ENCODE data around the gene CEP97. TPM values are rescaled to one million over a fixed set of nuclear protein-coding genes. Genes with fewer than 3 reads are reported as not detected.

Gene CEP97
- total and polyA plus RNA-seq, 2 donors (not counting 1 experiment from before 2014, with no cell fraction given): 2.1 to 15.4 TPM

- Histone ChIP-seq H2AFZ (ENCODE audit: insufficient read depth, low read depth, low read length, poor library complexity, severe bottlenecking) (peak overlapping the region; percentile 27), H3K27me3 (replicated peaks in 1 of 4; ENCODE audit: control extremely low read depth in 1 of 4, control insufficient read depth in 3 of 4, insufficient read depth in 4 of 4, low read length in 3 of 4) (no peaks in the 10 kb centered on the region), H4K20me1 (ENCODE audit: control insufficient read depth, insufficient read depth, low read length, poor library complexity, severe bottlenecking) (no peaks in the 10 kb centered on the region), H3K4me2 (replicated peaks; ENCODE audit: low read depth, low read length, poor library complexity, severe bottlenecking) (peak overlapping the region; percentile 73), H3K79me2 (ENCODE audit: control insufficient read depth, insufficient read depth, low read length) (peaks cover 15% of the 10 kb centered on the region), H3K9ac (ENCODE audit: low read length) (peak overlapping the region; percentile 16), H3K4me3 (ENCODE audit: control extremely low read depth in 1 of 5, extremely low read depth in 1 of 5, insufficient read depth in 1 of 5, low read depth in 2 of 5, low read length in 4 of 5) (no peak overlapping the region), H3K4me1 (ENCODE audit: control insufficient read depth in 2 of 2, insufficient read depth in 2 of 2, low read length in 2 of 2) (peaks cover 30 to 34% of the 10 kb centered on the region in 2 donors), H3K27ac (ENCODE audit: low read length in 2 of 2) (peak overlapping the region; percentile 40 to 62), H3K9me3 (ENCODE audit: control extremely low read depth in 1 of 3, control insufficient read depth in 2 of 3, insufficient read depth in 1 of 3, low read length in 2 of 3) (no peaks in the 10 kb centered on the region), H3K36me3 (replicated peaks in 1 of 2; ENCODE audit: control extremely low read depth in 1 of 2, control insufficient read depth in 1 of 2, extremely low read depth in 1 of 2, insufficient read depth in 2 of 2, low read length in 1 of 2) (no peaks in the 10 kb centered on the region)
- Mint-ChIP-seq H3K4me1 (peaks cover 35% of the 10 kb centered on the region), H3K4me3 (peak overlapping the region; percentile 1), H3K27me3 (no peaks in the 10 kb centered on the region), H3K27ac (peak overlapping the region; percentile 84), H3K9me3 (ENCODE audit: insufficient read depth) (no peaks in the 10 kb centered on the region)
- 66% methylated on average over 6 of the region's 10 CpGs for WGBS (ENCODE audit: insufficient coverage)
- intact Hi-C loops (cut with micrococcal nuclease): no loop called here
- CTCF ChIA-PET: interaction anchor here (1.0 to 2.0 kb wide), 5 partner anchors 12 to 504 kb away, joined by 3 to 10 read pairs (median 4); partner anchors contain the start of gene NXPE3
- TF ChIP-seq CTCF (IDR thresholded peaks at IDR 0.05): no peak
- no peak for TF ChIP-seq EZH2 (IDR thresholded peaks at IDR 0.05; ENCODE audit: borderline replicate concordance, insufficient read depth, low read depth, low read length, poor library complexity, severe bottlenecking)
- DNase-seq (no peak), ATAC-seq (ENCODE audit: low read depth) (no peak)
- POLR2A ChIA-PET: interaction anchor here (1.0 kb wide), 1 partner anchor 58 kb away, joined by 3 read pairs; the partner anchor contains the start of gene NXPE3
Measured at GRCh38 chr3:101720851-101721840, 3.3 kb upstream of the CEP97 start.

Data from B cell (primary cell).